ENCODE measurements around the gene USP15. TPM values are rescaled to one million over a fixed set of nuclear protein-coding genes. Genes with fewer than 3 reads are reported as not detected.

USP15 gene
- total and polyA plus RNA-seq, 2 of the 8 experiments (the other 6 are each of a cell fraction or from before 2014, with no cell fraction given) = 12.7 to 38.6 TPM

DNA sequence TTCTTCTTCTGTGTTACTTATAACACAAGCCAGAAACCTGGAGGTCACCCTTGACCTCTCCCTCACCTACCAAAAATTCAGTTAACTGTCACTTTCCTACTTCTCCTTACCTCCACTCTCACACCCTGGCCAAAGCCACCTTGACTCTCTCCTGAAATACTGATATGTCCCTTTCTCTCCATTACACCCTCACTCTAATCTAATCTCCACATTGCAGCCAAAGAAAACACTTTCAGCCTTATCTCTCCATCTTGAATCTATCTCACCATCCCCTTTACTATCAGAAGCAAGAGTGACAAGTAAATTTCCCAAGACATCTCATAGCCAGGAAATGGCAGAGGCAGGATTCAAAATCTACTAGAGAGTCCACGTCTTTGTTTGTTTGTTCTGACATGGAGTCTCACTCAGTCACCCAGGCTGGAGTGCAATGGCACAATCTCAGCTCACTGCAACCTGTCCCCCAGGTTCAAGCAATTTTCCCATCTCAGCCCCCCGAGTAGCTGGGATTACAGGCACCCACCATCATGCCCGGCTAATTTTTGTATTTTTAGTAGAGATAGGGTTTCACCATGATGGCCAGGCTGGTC, 28.0 kb upstream of the USP15 start:
- no peak overlapping the region for H3K56ac ChIP-seq (replicated peaks; ENCODE audit: insufficient read length, low read depth, low read length)
- no peak for TF ChIP-seq CHD2 (IDR thresholded peaks at IDR 0.05; ENCODE audit: low read length)
- TF ChIP-seq RFX5 (IDR thresholded peaks at IDR 0.05; ENCODE audit: borderline replicate concordance, low read depth, low read length) = no peak
- no peak for TF ChIP-seq POLR2AphosphoS5 (IDR thresholded peaks at IDR 0.05; ENCODE audit: low read depth, low read length)
- no peak for TF ChIP-seq E2F6 (IDR thresholded peaks at IDR 0.05)
- no peak for TF ChIP-seq RBBP5 (IDR thresholded peaks at IDR 0.05; ENCODE audit: borderline replicate concordance, low read depth, low read length)
- no peak overlapping the region for H3K4ac ChIP-seq (replicated peaks; ENCODE audit: insufficient read length, low read depth, low read length)
- no peaks in the 10 kb centered on the region for H3K9me3 ChIP-seq (ENCODE audit: insufficient read depth in 2 of 2, low read depth in 1 of 2, low read length in 1 of 2)
- no peaks in the 10 kb centered on the region for H3K27me3 ChIP-seq (replicated peaks in 1 of 4; ENCODE audit: control insufficient read depth in 3 of 4, extremely low read depth in 1 of 4, insufficient read depth in 3 of 4, low read length in 3 of 4)
- H2BK120ac ChIP-seq (replicated peaks; ENCODE audit: low read depth, low read length) = no peak overlapping the region
- no peak overlapping the region for H2BK12ac ChIP-seq (ENCODE audit: low read depth, low read length)
- H3K23me2 ChIP-seq (ENCODE audit: low read depth, low read length) = no peaks in the 10 kb centered on the region
- H3K36me3 ChIP-seq (ENCODE audit: control insufficient read depth in 2 of 4, insufficient read depth in 4 of 4, low read length in 3 of 4) = no peaks in the 10 kb centered on the region
- FAIRE-seq = no peak
- ChIA-PET POLR2A (ENCODE audit: partially characterized antibody) (no interaction called here), CTCF (ENCODE audit: partially characterized antibody) (interaction anchor here (1.5 kb wide), 1 partner anchor 22 kb away, joined by 4 read pairs; no protein-coding TSS in a partner anchor)
- H2AK5ac ChIP-seq (ENCODE audit: low read depth, low read length) = no peak overlapping the region
- H3K14ac ChIP-seq (ENCODE audit: insufficient read length) = no peak overlapping the region
- no peak overlapping the region for H2BK15ac ChIP-seq (ENCODE audit: low read length)
- H3K18ac ChIP-seq (ENCODE audit: extremely low read depth, low read length) = no peak overlapping the region
- no peak overlapping the region for H2BK5ac ChIP-seq (ENCODE audit: low read depth, low read length)
- H3K9ac ChIP-seq (replicated peaks in 1 of 4; ENCODE audit: extremely low read depth in 1 of 4, low read depth in 3 of 4, low read length in 3 of 4) = no peak overlapping the region
- H2AFZ ChIP-seq (ENCODE audit: low read length) = no peak overlapping the region
- H3K4me1 ChIP-seq (replicated peaks in 1 of 4; ENCODE audit: control insufficient read depth in 3 of 4, insufficient read depth in 4 of 4, low read length in 3 of 4) = no peaks in the 10 kb centered on the region
- no peak overlapping the region for H3K4me2 ChIP-seq (ENCODE audit: insufficient read depth in 1 of 2, low read depth in 2 of 2, low read length in 2 of 2)
- no peaks in the 10 kb centered on the region for H3K79me1 ChIP-seq (ENCODE audit: low read depth, low read length)
- WGBS, 2 experiments (ENCODE audit: extremely low coverage in 1 of 2, insufficient coverage in 1 of 2, insufficient read length in 1 of 2, insufficient replicate concordance in 2 of 2, low coverage in 1 of 2, low lambda C conversion rate in 2 of 2, missing lambda C conversion rate in 1 of 2) = 95% methylated on average over 3 of the region's 3 CpGs; no CpG with 5 or more reads in 1 of the 2 experiments
- DNase-seq (ENCODE audit: low read depth in 1 of 2, low spot score in 2 of 2) = no peak
- no peaks in the 10 kb centered on the region for H3K79me2 ChIP-seq (ENCODE audit: control insufficient read depth in 1 of 2, insufficient read depth in 2 of 2, low read length in 2 of 2)
- no peak overlapping the region for H4K8ac ChIP-seq (ENCODE audit: extremely low read depth, insufficient read depth, low read length)
- H4K5ac ChIP-seq (ENCODE audit: insufficient read length, low read depth, low read length) = no peak overlapping the region
- no peak overlapping the region for H3K4me3 ChIP-seq (ENCODE audit: extremely low read depth in 1 of 4, insufficient read depth in 2 of 4, low read depth in 3 of 4, low read length in 4 of 4)
- H4K20me1 ChIP-seq (replicated peaks in 1 of 2; ENCODE audit: control insufficient read depth in 1 of 2, insufficient read depth in 2 of 2, low read length in 2 of 2) = no peaks in the 10 kb centered on the region
- H2BK20ac ChIP-seq (ENCODE audit: low read length) = no peak overlapping the region
- H3K23ac ChIP-seq (ENCODE audit: insufficient read length) = no peak overlapping the region
- H3K27ac ChIP-seq (ENCODE audit: low read depth, low read length) = no peak overlapping the region
- H4K91ac ChIP-seq (replicated peaks; ENCODE audit: insufficient read length, low read length) = no peak overlapping the region

Measured in H1 (cell line).